Measurements from ENCODE around the gene SLC10A1. TPM values are rescaled to one million over a fixed set of nuclear protein-coding genes. Genes with fewer than 3 reads are reported as not detected.

SLC10A1 gene
- total and polyA plus RNA-seq, 12 donors: not detected

DNA sequence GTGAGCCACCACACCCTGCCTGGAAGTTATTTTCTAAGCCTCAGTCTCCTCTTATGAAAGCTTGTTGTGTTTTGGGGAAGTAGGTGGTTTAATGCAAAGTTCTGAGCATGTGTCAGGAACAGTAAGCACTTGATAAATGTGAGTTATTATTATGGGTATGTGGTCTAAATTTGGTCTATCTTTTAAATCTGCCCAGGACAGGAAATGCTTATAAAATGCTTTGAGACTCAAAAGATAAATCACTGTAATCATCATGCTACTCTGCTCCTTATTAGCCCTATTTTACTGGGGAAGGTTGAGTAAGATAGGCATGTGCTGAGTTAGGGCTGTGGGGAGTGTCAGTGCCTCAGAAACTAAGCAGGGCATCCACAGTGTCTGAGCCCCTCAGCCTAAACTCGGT is 43.2 kb downstream of the SLC10A1 start:
- intact Hi-C loops (cut with DNase I): no loop called here

DNA sequence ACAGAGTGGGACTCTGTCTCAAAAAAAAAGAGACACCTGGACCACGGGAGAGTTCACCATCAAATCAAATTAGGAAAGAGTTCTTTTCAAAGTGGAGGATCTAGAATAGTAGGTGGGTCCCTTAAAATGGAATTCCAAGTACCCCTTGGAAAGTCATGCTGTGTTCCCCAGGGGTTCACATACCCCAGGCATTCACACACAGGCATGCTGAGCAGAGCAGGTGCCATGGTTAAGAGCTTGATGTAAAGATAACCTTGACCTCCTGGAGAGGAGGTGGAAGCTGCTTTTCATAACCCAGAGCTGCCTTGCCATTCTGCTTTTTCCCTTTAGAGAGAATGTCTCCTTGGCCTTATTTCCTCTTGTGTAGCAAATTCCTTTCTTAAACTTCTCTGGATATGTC is 44.3 kb downstream of the SLC10A1 start:
- H3K27me3 ChIP-seq: no peaks in the 10 kb centered on the region
- WGBS, 2 donors: 57 to 64% methylated on average over 1 of the region's 1 CpG
- no peak overlapping the region for H3K4me3 ChIP-seq
- TF ChIP-seq, protein P1, sequence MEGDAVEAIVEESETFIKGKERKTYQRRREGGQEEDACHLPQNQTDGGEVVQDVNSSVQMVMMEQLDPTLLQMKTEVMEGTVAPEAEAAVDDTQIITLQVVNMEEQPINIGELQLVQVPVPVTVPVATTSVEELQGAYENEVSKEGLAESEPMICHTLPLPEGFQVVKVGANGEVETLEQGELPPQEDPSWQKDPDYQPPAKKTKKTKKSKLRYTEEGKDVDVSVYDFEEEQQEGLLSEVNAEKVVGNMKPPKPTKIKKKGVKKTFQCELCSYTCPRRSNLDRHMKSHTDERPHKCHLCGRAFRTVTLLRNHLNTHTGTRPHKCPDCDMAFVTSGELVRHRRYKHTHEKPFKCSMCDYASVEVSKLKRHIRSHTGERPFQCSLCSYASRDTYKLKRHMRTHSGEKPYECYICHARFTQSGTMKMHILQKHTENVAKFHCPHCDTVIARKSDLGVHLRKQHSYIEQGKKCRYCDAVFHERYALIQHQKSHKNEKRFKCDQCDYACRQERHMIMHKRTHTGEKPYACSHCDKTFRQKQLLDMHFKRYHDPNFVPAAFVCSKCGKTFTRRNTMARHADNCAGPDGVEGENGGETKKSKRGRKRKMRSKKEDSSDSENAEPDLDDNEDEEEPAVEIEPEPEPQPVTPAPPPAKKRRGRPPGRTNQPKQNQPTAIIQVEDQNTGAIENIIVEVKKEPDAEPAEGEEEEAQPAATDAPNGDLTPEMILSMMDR (IDR thresholded peaks at IDR 0.05): no peak
- intact Hi-C loops (cut with DNase I): no loop called here
- H3K4me1 ChIP-seq: no peaks in the 10 kb centered on the region
- H3K9me3 ChIP-seq: no peaks in the 10 kb centered on the region
- no peak overlapping the region for H3K27ac ChIP-seq
- ATAC-seq (no peak), DNase-seq (no peak)
- H3K36me3 ChIP-seq: no peaks in the 10 kb centered on the region

More for the DNA sequence above, 43.2 kb downstream of the SLC10A1 start:
- WGBS, 2 donors: 83% methylated on average over 1 of the region's 1 CpG
- Histone ChIP-seq H3K4me3 (no peak overlapping the region), H3K9me3 (no peaks in the 10 kb centered on the region), H3K27me3 (no peaks in the 10 kb centered on the region), H3K36me3 (no peaks in the 10 kb centered on the region), H3K27ac (no peak overlapping the region), H3K4me1 (no peaks in the 10 kb centered on the region)
- ATAC-seq (no peak), DNase-seq (no peak)
- TF ChIP-seq, protein P1 (IDR thresholded peaks at IDR 0.05): no peak

GRCh38 chr14:69750495-69750894 is 46.5 kb downstream of the SLC10A1 start:
- H3K4me1 ChIP-seq: no peaks in the 10 kb centered on the region
- H3K9me3 ChIP-seq: no peaks in the 10 kb centered on the region
- H3K27me3 ChIP-seq: no peaks in the 10 kb centered on the region
- no peak overlapping the region for H3K27ac ChIP-seq
- intact Hi-C loops (cut with DNase I): no loop called here
- 96 to 98% methylated on average over 2 of the region's 2 CpGs for WGBS, 2 donors
- no peak for DNase-seq
- TF ChIP-seq, protein P1 (IDR thresholded peaks at IDR 0.05): no peak
- ATAC-seq: no peak
- H3K4me3 ChIP-seq: no peak overlapping the region
- no peaks in the 10 kb centered on the region for H3K36me3 ChIP-seq

- H3K9me3 ChIP-seq: no peaks in the 10 kb centered on the region
- no peak overlapping the region for H3K4me3 ChIP-seq
- DNase-seq: no peak
- WGBS, 2 donors: 75 to 81% methylated on average over 1 of the region's 1 CpG
- intact Hi-C loops (cut with DNase I): no loop called here
- TF ChIP-seq, protein P1 (IDR thresholded peaks at IDR 0.05): no peak
- no peaks in the 10 kb centered on the region for H3K4me1 ChIP-seq
- no peaks in the 10 kb centered on the region for H3K27me3 ChIP-seq
- no peak overlapping the region for H3K27ac ChIP-seq
- no peak for ATAC-seq
- H3K36me3 ChIP-seq: no peaks in the 10 kb centered on the region
These were observed 47.1 kb downstream of the SLC10A1 start for GRCh38 chr14:69749956-69750355.
